ENCODE results near the gene ARMH3. TPM values are rescaled to one million over a fixed set of nuclear protein-coding genes. Genes with fewer than 3 reads are reported as not detected.

ARMH3 gene
- total and polyA plus RNA-seq, 2 experiments from 2014 or later = 8.7 to 11.1 TPM

- no peak for DNase-seq (ENCODE audit: low spot score)
- Mint-ChIP-seq H3K9me3 (no peaks in the 10 kb centered on the region), H3K4me3 (no peak overlapping the region)
Measured at GRCh38 chr10:102024799-102025198, 31.2 kb downstream of the ARMH3 start.

More at GRCh38 chr10:102024799-102025198, 31.2 kb downstream of the ARMH3 start:
- H3K79me2 ChIP-seq (replicated peaks; ENCODE audit: insufficient read depth) = no peaks in the 10 kb centered on the region
- peaks cover 13% of the 10 kb centered on the region; the same call in 1 of the 2 replicates for H3K36me3 ChIP-seq (ENCODE audit: insufficient read depth)
- H3K4me2 ChIP-seq = no peak overlapping the region
- Mint-ChIP-seq H3K27me3 (ENCODE audit: insufficient read depth, low read depth, poor library complexity) (peaks cover 2% of the 10 kb centered on the region), H3K27ac (no peak overlapping the region), H3K4me1 (peaks cover 4% of the 10 kb centered on the region; the same call in 2 of the 3 replicates), H3K36me3 (ENCODE audit: low read depth) (peaks cover 28% of the 10 kb centered on the region)
- H3F3A ChIP-seq (replicated peaks; ENCODE audit: low read depth) = no peaks in the 10 kb centered on the region
- no peak overlapping the region for H2AFZ ChIP-seq
- no peak overlapping the region for H3K27ac ChIP-seq (ENCODE audit: low read depth)
- no peaks in the 10 kb centered on the region for H3K9me2 ChIP-seq (ENCODE audit: insufficient read depth)
- H3K4me3 ChIP-seq = no peak overlapping the region
- H3K27me3 ChIP-seq (ENCODE audit: insufficient read depth) = no peaks in the 10 kb centered on the region
- peaks cover 9% of the 10 kb centered on the region; the same call in 1 of the 2 replicates for H3K4me1 ChIP-seq (ENCODE audit: insufficient read depth)
- TF ChIP-seq REST (IDR thresholded peaks at IDR 0.05; ENCODE audit: unreplicated experiment) (no peak), STAT1 (IDR thresholded peaks at IDR 0.05; ENCODE audit: unreplicated experiment) (no peak), JUNB (IDR thresholded peaks at IDR 0.05; ENCODE audit: unreplicated experiment) (no peak), ZNF462 (CRISPR knock-in tag; IDR thresholded peaks at IDR 0.05) (no peak), EZH2 (IDR thresholded peaks at IDR 0.05; ENCODE audit: low read depth, unreplicated experiment) (no peak), NANOG (IDR thresholded peaks at IDR 0.05; ENCODE audit: borderline replicate concordance) (no peak), ETS1 (IDR thresholded peaks at IDR 0.05) (no peak), ZNF331 (CRISPR knock-in tag; IDR thresholded peaks at IDR 0.05; ENCODE audit: low read depth) (no peak)
- H4K20me1 ChIP-seq (replicated peaks; ENCODE audit: insufficient read depth) = no peaks in the 10 kb centered on the region
- ATAC-seq = no peak
